DMS53 treated with DMSO at 0.1 percent for 48 hours (cell line): ENCODE measurements around the gene PCDHGC5.
A peak's percentile ranks its signal among the peaks of the same experiment; 100 is the strongest.

ENCODE experiments used
- DNase-seq: peaks from one replicate; lab custom pipeline; 2025; ENCODE audit not compliant: unreplicated experiment; lab: John Stamatoyannopoulos, UW

PCDHGC5 gene

GRCh38 chr5:141488591-141489561 is at the start of gene PCDHGC5:
PCDHGC5 (plus strand) TSS chr5:141489081; CDS start chr5:141489241, 160 bp downstream.
- DNase-seq, result no peak

DNA sequence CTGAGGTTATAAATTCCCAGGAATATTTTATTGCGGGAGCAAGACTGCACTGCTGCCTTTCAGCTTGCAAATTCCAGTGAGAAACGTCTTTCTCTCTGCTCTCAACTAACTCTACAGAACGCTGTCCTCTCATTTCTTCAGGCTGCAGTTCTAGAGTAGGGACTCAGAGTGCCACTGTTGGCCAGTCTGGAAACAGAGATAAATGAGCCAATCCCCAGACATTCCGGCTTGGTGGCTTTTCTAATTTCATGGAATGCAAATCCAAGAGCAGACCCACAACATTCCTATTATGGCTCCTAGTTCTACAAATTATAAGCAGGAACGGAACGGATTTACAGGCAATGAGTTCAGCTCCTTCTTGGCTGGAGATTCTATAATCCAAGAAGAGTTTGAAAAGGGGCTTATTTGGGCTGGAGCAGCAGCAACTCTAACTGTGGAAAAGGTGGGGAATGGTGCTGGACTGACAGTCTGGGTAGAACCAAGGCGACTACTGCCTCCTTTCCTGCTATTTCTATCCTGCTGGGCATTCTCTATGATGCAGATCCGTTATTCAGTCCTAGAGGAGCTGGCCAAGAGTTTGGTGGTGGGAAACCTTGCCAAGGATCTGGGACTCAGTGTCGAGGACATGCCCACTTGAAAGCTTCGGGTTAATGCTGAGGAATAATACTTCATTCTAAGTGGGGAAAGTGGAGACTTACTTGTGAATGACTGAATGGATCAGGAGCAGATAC is 49.3 kb upstream of the PCDHGC5 start:
- DNase-seq, result no peak

DNA sequence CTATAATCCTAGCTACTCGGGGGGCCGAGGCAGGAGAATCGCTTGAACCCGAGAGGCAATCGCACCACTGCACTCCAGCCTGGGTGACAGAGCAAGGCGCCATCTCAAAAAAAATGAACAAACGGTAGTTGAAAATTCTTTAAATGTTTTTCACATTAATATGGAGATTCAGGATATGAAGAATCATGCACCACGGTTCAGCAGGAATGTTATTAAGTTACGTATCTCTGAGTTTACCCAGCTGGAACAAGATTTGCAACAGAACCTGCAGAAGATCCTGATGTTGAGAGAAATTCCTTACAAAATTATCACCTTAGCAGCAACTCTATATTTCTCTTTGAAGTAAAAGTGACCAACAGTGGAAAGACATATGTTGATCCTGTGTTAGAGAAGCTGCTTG is 48.5 kb upstream of the PCDHGC5 start:
- DNase-seq, result no peak

- no peak for DNase-seq
These were observed 47.2 kb upstream of the PCDHGC5 start for GRCh38 chr5:141441571-141442170.

DNA sequence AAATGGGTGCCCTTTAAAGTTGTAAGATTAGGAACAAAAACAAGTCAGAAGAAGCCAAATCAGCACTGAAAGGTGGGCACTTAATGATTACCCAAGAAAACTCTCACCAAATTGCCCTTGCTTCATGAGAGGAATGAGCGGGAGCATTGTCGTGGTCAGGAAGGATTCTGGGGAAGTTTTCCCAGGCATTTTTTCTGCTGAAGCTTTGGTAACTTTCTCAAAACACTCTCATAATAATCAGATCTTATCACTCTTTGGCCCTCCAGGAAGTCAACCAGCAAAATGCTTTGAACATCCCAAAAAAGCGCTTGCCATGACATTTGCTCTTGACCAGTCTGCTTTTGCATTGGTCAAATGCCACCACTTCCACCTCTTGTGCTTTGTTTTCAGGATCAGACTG is 23.5 kb upstream of the PCDHGC5 start:
- DNase-seq, result no peak

DNA sequence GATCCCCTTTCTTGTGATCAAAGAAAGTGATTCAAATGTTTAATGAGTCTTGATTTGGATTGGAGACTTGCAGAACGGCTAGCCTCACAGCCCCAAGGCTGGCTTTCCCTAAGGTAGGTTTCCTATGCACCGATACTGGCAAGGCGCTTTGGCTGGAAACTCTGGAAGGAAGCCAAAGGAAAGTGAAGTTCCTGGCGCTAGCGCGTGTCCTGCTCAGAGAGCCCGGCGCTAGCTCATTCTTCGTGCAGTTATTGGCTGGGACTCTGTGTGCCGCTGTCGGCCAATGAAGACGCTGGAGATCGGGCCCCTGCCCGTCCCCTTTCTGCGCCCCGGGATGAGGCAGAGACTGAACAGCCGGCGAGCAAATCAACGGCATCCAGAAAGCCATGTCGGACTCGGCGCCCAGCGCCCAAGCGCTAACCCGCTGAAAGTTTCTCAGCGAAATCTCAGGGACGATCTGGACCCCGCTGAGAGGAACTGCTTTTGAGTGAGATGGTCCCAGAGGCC is 13.2 kb upstream of the PCDHGC5 start, which contains the start of gene PCDHGC3:
PCDHGC3 (plus strand) TSS at position 342 of the 507 bp plus-strand sequence; CDS start at position 493, 151 bp downstream.
- DNase-seq, result peak; percentile 63

- DNase-seq, result peak; percentile 25
These were observed 12.6 kb upstream of the PCDHGC5 start for GRCh38 chr5:141476132-141476911.

DNA sequence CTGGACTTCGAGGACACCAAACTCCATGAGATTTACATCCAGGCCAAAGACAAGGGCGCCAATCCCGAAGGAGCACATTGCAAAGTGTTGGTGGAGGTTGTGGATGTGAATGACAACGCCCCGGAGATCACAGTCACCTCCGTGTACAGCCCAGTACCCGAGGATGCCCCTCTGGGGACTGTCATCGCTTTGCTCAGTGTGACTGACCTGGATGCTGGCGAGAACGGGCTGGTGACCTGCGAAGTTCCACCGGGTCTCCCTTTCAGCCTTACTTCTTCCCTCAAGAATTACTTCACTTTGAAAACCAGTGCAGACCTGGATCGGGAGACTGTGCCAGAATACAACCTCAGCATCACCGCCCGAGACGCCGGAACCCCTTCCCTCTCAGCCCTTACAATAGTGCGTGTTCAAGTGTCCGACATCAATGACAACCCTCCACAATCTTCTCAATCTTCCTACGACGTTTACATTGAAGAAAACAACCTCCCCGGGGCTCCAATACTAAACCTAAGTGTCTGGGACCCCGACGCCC is 11.8 kb upstream of the PCDHGC5 start:
- DNase-seq, result no peak

DNA sequence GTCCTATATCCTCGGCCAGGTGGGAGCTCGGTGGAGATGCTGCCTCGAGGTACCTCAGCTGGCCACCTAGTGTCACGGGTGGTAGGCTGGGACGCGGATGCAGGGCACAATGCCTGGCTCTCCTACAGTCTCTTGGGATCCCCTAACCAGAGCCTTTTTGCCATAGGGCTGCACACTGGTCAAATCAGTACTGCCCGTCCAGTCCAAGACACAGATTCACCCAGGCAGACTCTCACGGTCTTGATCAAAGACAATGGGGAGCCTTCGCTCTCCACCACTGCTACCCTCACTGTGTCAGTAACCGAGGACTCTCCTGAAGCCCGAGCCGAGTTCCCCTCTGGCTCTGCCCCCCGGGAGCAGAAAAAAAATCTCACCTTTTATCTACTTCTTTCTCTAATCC is 11.1 kb upstream of the PCDHGC5 start:
- no peak for DNase-seq

DNA sequence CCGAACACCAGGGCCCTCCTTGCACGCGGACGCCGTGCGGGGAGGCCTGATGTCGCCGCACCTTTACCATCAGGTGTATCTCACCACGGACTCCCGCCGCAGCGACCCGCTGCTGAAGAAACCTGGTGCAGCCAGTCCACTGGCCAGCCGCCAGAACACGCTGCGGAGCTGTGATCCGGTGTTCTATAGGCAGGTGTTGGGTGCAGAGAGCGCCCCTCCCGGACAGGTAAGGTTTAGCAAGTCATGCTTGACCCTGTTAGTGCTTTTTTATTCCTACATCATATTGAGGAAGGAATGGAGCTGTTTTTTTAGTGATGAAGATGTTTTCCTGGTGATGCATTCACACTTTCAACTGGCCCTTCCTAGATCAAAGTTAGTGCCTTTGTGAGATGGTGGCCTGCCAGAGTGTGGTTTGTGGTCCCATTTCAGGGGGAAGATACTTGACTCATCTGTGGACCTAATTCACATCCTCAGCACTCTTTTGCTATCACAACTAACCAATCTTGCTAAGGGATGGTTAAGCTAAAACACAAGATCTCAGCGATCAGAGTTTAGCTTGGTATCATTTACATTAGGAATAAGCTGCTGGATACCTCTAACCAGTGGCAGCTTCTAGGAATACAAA is 10.4 kb upstream of the PCDHGC5 start:
- peak; percentile 81 for DNase-seq

DNA sequence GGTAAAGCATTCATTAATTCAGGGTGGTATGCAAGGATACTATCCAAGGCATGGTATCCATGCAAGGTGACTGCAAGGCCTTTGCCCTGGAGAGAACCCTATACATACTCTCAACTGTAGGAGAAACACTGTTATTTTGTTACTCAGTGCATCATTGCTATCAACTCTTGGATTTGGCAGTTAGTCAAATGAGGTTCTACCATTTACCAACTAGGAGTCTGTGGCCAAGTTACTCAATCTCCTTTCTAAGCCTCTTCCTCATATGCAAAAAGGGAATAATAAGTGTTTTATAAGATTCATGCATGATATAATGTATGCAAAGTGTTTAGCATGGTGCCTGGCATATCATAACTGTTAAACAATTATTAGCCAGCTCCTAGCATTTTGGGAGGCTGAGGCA is 9.1 kb upstream of the PCDHGC5 start:
- DNase-seq, result no peak

DNA sequence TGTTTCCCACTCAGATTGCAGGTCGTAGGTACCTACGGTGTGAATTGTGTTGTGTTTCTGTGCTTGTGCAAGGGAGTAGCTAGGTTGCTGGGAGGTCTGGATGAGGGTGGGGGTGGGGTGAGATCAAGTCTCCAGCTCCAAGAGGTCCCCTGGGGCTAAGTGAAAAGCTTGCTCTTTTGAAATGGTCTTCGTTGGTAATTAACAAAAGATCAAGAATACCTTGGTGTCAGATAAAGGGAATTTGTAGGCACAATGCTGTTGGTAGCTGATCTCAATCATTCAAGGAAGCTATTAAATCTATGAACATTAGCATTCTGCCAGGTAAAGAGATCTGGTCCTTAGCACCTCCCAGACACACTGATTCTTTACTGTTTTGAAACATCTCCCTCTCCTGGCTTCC is 5.0 kb upstream of the PCDHGC5 start:
- DNase-seq, result no peak

- DNase-seq, result no peak
These were observed 4.6 kb upstream of the PCDHGC5 start for GRCh38 chr5:141484310-141484640.

DNA sequence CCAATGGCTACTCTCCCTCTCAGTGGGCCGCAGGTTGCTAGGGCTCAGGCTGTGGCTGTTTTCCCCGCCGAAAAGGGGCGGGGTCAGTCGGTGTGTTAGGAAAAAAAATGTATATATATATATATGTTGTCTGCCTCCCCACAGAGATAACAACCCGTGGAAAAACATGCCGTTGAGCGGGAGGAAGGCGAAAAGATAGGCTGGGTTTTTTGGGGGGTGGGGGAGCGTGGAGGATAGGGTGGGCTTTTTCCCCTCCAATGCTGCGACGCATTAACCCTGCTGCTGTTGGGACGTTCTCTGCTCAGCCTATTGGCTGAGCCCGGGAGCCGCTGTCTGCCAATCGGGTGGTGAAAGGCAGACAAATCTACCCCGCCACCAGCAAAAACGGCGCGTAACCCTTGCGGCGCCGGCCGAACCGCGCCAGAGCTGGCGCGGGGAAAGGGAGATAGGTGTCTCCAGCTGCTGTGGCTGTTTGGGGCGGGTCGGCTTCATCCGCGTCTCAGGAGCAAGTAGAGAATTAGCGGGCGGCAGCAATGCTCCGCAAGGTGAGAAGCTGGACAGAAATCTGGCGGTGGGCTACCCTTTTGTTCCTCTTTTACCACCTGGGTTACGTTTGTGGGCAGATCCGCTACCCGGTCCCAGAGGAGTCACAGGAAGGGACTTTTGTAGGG is 4.1 kb upstream of the PCDHGC5 start, which contains the start of gene PCDHGC4:
PCDHGC4 (plus strand) TSS at position 390 of the 671 bp plus-strand sequence; CDS start at position 534, 144 bp downstream.
- no peak for DNase-seq

GRCh38 chr5:141485321-141486055 is 3.4 kb upstream of the PCDHGC5 start:
- DNase-seq, result no peak

DNA sequence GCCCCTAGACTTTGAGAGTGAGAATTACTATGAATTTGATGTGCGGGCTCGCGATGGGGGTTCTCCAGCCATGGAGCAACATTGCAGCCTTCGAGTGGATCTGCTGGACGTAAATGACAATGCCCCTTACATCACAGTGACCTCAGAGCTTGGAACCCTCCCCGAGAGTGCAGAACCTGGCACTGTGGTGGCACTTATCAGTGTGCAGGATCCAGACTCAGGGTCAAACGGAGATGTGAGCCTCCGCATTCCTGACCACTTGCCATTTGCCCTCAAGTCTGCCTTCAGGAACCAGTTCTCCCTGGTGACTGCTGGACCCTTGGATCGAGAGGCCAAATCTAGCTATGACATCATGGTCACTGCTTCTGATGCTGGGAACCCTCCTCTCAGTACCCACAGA is 2.8 kb upstream of the PCDHGC5 start:
- DNase-seq, result no peak

GRCh38 chr5:141487131-141487530 is 1.8 kb upstream of the PCDHGC5 start:
- DNase-seq, result no peak

DNA sequence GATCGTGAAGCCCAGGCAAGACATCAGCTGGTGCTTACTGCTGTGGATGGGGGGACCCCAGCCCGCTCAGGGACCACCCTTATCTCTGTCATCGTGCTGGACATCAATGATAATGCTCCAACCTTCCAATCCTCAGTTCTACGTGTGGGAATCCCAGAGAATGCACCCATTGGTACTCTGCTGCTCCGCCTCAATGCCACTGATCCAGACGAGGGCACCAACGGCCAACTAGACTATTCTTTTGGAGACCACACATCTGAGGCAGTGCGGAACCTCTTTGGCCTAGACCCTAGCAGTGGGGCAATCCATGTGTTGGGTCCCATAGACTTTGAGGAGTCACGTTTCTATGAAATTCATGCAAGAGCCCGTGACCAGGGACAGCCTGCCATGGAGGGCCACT is 960 bp downstream of the PCDHGC5 start:
- DNase-seq, result no peak

DNA sequence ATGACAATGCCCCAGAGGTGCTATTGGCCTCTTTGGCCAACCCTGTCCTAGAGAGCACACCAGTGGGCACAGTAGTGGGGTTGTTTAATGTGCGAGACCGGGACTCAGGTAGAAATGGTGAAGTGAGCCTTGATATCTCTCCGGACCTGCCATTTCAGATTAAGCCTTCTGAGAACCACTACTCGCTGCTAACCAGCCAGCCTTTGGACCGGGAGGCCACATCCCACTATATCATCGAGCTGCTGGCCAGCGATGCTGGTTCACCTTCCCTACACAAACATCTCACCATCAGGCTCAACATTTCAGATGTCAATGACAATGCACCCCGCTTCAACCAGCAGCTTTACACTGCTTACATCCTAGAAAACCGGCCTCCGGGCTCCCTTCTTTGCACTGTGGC is 1.4 kb downstream of the PCDHGC5 start:
- DNase-seq, result no peak
